Chondrocyte (in vitro differentiated cells): Measurements from ENCODE around the gene TULP1. TPM values are rescaled to one million over a fixed set of nuclear protein-coding genes. Genes with fewer than 3 reads are reported as not detected.
A peak's percentile ranks its signal among the peaks of the same experiment; 100 is the strongest.

Experiments
- DNase-seq: peaks from one replicate; pipeline ENCODE4 v3.0.0; 2021; ENCODE audit warnings: mixed read lengths, low spot score
- H3K27ac Mint-ChIP-seq: one replicate; pipeline ENCODE4 v1.8.0; 2021; ENCODE audit warnings: mild to moderate bottlenecking, moderate library complexity, mixed read lengths; ENCODE audit not compliant: unreplicated experiment
- H3K27me3 Mint-ChIP-seq: 2 replicates; pipeline ENCODE4 v1.8.0; 2021; ENCODE audit warnings: low read depth, mixed read lengths
- H3K36me3 Mint-ChIP-seq: 2 replicates; pipeline ENCODE4 v1.8.0; 2021; ENCODE audit warnings: low read depth, mixed read lengths
- H3K4me1 Mint-ChIP-seq: 2 replicates; pipeline ENCODE4 v1.8.0; 2021; ENCODE audit warnings: low read depth, mild to moderate bottlenecking, mixed read lengths
- H3K4me3 Mint-ChIP-seq: one replicate; pipeline ENCODE4 v1.8.0; 2021; ENCODE audit warnings: mild to moderate bottlenecking, moderate library complexity, mixed read lengths; ENCODE audit not compliant: unreplicated experiment
- H3K9me3 Mint-ChIP-seq: 2 replicates; pipeline ENCODE4 v1.8.0; 2021; ENCODE audit warnings: low read depth, mixed read lengths
- CTCF ChIP-seq: fragments of 200-600 bp; sonication (generic); IDR thresholded peaks from 2 replicates; pipeline ENCODE4 v1.5.0; 2021; ENCODE audit warnings: antibody characterized with exemption, mild to moderate bottlenecking, moderate library complexity
- total RNA-seq: library from RNA; stranded (reverse); gene quantifications from 3 replicates; pipeline ENCODE4 v1.2.1, GENCODE V29; 2021

Gene TULP1
- total RNA-seq, 1 donor from 2014 or later: not detected

- no peaks in the 10 kb centered on the region for H3K27me3 Mint-ChIP-seq
- peak overlapping the region; percentile 25 for H3K4me3 Mint-ChIP-seq
- no peak for TF ChIP-seq CTCF
- H3K27ac Mint-ChIP-seq: peak overlapping the region; percentile 89
- peaks cover 68% of the 10 kb centered on the region for H3K4me1 Mint-ChIP-seq
- H3K9me3 Mint-ChIP-seq: no peaks in the 10 kb centered on the region
- H3K36me3 Mint-ChIP-seq: peaks cover 4% of the 10 kb centered on the region
- DNase-seq: no peak
Measured at GRCh38 chr6:35487658-35488516, 24.8 kb downstream of the TULP1 start.

GRCh38 chr6:35486005-35486925, 26.4 kb downstream of the TULP1 start:
- Mint-ChIP-seq H3K4me3 (no peak overlapping the region), H3K27ac (peak overlapping the region; percentile 37), H3K4me1 (peaks cover 52% of the 10 kb centered on the region)

GRCh38 chr6:35485402-35485877, 27.3 kb downstream of the TULP1 start:
- Mint-ChIP-seq H3K9me3 (no peaks in the 10 kb centered on the region), H3K4me1 (peaks cover 44% of the 10 kb centered on the region), H3K4me3 (peak overlapping the region; percentile 4), H3K27ac (peak overlapping the region; percentile 79), H3K36me3 (peaks cover 6% of the 10 kb centered on the region), H3K27me3 (no peaks in the 10 kb centered on the region)
- no peak for TF ChIP-seq CTCF
- no peak for DNase-seq

More at GRCh38 chr6:35486005-35486925, 26.4 kb downstream of the TULP1 start:
- Mint-ChIP-seq H3K9me3 (no peaks in the 10 kb centered on the region), H3K36me3 (peaks cover 6% of the 10 kb centered on the region), H3K27me3 (no peaks in the 10 kb centered on the region)
- TF ChIP-seq CTCF: no peak
- DNase-seq: no peak

- no peak for DNase-seq
- no peak for TF ChIP-seq CTCF
- Mint-ChIP-seq H3K4me3 (peak overlapping the region; percentile 4), H3K4me1 (peaks cover 39% of the 10 kb centered on the region), H3K9me3 (no peaks in the 10 kb centered on the region), H3K36me3 (peaks cover 6% of the 10 kb centered on the region), H3K27me3 (no peaks in the 10 kb centered on the region), H3K27ac (peak overlapping the region; percentile 79)
Measured at GRCh38 chr6:35484921-35485392, 27.7 kb downstream of the TULP1 start.
